Smooth muscle cell of trachea (primary cell): ENCODE data around the gene NSUN5. TPM values are rescaled to one million over a fixed set of nuclear protein-coding genes. Genes with fewer than 3 reads are reported as not detected.

Experiments used
- total RNA-seq: library from RNA; depleted of rRNA; stranded (reverse); fragments of >200 nt; gene quantifications from 2 replicates; pipeline ENCODE4 v1.2.1, GENCODE V29; 2014

Gene NSUN5
- total RNA-seq, result 17.4 and 17.7 TPM in 2 replicates

GRCh38 chr7:73308665-73309214 is at the start of gene NSUN5:
NSUN5 (minus strand) TSS chr7:73308826; CDS start chr7:73308790, 36 bp downstream.

GRCh38 chr7:73327922-73328321 is 19.3 kb upstream of the NSUN5 start, which contains the start of the genes FKBP6 and TRIM50:
FKBP6 (plus strand) TSS chr7:73328161; CDS start chr7:73328429, 268 bp downstream.
TRIM50 (minus strand) TSS chr7:73328082; CDS start chr7:73324787, 3,295 bp downstream.

Other genes starting within 250 kb of the NSUN5 start
- under 0.01 TPM in 1 of 2 replicates, not detected in the other for gene SPDYE9, start 222.8 kb downstream of the NSUN5 start, total RNA-seq
- not detected in 2 replicates for gene TRIM50, start 19.3 kb upstream of the NSUN5 start, total RNA-seq
- not detected in 2 replicates for gene FKBP6, start 19.3 kb upstream of the NSUN5 start, total RNA-seq
- 0.58 and 1.3 TPM in 2 replicates for gene FZD9, start 125.0 kb upstream of the NSUN5 start, total RNA-seq
- 50.4 and 61.8 TPM in 2 replicates for gene BAZ1B, start 213.5 kb upstream of the NSUN5 start, total RNA-seq
- 20.2 and 26.0 TPM in 2 replicates for gene BCL7B, start 248.9 kb upstream of the NSUN5 start, total RNA-seq